Right forelimb (tissue), 1 donor: Measurements from ENCODE around the gene RNF224.
"Not testable (repeated sequence)": the region's sequence is repeated elsewhere in the genome, so short reads cannot be mapped to it uniquely, and the experiment has no call there.

Experiments used
- DNase-seq: peaks from one replicate; pipeline ENCODE4 v3.0.0-alpha.2; 2018

Gene RNF224

GRCh38 chr9:137255448-137256114, 28.3 kb downstream of the RNF224 start:
- DNase-seq = no peak

GRCh38 chr9:137256362-137256761, 29.1 kb downstream of the RNF224 start:
- no peak for DNase-seq

GRCh38 chr9:137256856-137257255, 29.6 kb downstream of the RNF224 start:
- no peak for DNase-seq

GRCh38 chr9:137262173-137262908, 35.0 kb downstream of the RNF224 start:
- not testable (repeated sequence) for DNase-seq

GRCh38 chr9:137262909-137263285, 35.6 kb downstream of the RNF224 start:
- DNase-seq = no peak

- DNase-seq = no peak
Measured at GRCh38 chr9:137263506-137263905, 36.2 kb downstream of the RNF224 start.

GRCh38 chr9:137264067-137264466, 36.8 kb downstream of the RNF224 start:
- DNase-seq = no peak

GRCh38 chr9:137265496-137266161, 38.3 kb downstream of the RNF224 start:
- DNase-seq = no peak

GRCh38 chr9:137266162-137266527, 38.8 kb downstream of the RNF224 start:
- no peak for DNase-seq

- no peak for DNase-seq
Measured at GRCh38 chr9:137266585-137267453, 39.5 kb downstream of the RNF224 start.

GRCh38 chr9:137267933-137268355, 40.6 kb downstream of the RNF224 start:
- no peak for DNase-seq

- no peak for DNase-seq
Measured at GRCh38 chr9:137268538-137269201, 41.4 kb downstream of the RNF224 start.

- no peak for DNase-seq
Measured at GRCh38 chr9:137269231-137269772, 42.0 kb downstream of the RNF224 start.

GRCh38 chr9:137270929-137271695, 43.8 kb downstream of the RNF224 start:
- DNase-seq = no peak

GRCh38 chr9:137271696-137272076, 44.4 kb downstream of the RNF224 start:
- no peak for DNase-seq

- no peak for DNase-seq
Measured at GRCh38 chr9:137272241-137273094, 45.2 kb downstream of the RNF224 start.

GRCh38 chr9:137273095-137273490, 45.8 kb downstream of the RNF224 start:
- DNase-seq = no peak

- DNase-seq = no peak
Measured at GRCh38 chr9:137273611-137274320, 46.5 kb downstream of the RNF224 start.

GRCh38 chr9:137275203-137275587, 47.9 kb downstream of the RNF224 start:
- DNase-seq = no peak
